GM10266 (cell line): ENCODE measurements around the gene POU6F2.

Experiments used
- DNase-seq: peaks from one replicate; pipeline ENCODE4 v3.0.0; 2012; ENCODE audit errors: extremely low spot score
- TF ChIP-seq, protein P1 (sequence below): IDR thresholded peaks from 2 replicates; pipeline ENCODE4 v1.5.1; 2012; ENCODE audit warnings: mild to moderate bottlenecking, low read depth; ENCODE audit not compliant: control insufficient read depth, insufficient read depth; ENCODE audit errors: missing control alignments

POU6F2 gene

DNA sequence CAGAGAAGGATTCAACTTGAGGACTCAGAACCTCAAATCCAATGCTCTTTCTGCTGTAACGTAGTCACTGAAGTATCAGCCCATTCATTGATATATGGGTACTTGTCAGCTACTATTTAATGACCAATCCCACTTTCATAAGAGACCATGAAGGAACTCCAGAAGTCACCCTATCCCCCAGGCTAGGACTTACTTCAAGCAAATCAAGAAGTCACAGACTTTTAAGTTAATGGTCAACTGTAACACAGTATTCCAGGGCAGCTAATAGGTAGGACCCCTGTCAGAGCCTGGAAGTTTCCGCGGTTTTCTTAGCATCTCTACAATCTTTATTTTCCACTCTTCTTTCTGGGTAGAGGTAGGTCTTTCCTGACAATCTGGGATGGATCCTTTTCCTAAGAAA lies 269.9 kb downstream of the POU6F2 start:
- DNase-seq = no peak
- TF ChIP-seq, protein P1, sequence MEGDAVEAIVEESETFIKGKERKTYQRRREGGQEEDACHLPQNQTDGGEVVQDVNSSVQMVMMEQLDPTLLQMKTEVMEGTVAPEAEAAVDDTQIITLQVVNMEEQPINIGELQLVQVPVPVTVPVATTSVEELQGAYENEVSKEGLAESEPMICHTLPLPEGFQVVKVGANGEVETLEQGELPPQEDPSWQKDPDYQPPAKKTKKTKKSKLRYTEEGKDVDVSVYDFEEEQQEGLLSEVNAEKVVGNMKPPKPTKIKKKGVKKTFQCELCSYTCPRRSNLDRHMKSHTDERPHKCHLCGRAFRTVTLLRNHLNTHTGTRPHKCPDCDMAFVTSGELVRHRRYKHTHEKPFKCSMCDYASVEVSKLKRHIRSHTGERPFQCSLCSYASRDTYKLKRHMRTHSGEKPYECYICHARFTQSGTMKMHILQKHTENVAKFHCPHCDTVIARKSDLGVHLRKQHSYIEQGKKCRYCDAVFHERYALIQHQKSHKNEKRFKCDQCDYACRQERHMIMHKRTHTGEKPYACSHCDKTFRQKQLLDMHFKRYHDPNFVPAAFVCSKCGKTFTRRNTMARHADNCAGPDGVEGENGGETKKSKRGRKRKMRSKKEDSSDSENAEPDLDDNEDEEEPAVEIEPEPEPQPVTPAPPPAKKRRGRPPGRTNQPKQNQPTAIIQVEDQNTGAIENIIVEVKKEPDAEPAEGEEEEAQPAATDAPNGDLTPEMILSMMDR = no peak

DNA sequence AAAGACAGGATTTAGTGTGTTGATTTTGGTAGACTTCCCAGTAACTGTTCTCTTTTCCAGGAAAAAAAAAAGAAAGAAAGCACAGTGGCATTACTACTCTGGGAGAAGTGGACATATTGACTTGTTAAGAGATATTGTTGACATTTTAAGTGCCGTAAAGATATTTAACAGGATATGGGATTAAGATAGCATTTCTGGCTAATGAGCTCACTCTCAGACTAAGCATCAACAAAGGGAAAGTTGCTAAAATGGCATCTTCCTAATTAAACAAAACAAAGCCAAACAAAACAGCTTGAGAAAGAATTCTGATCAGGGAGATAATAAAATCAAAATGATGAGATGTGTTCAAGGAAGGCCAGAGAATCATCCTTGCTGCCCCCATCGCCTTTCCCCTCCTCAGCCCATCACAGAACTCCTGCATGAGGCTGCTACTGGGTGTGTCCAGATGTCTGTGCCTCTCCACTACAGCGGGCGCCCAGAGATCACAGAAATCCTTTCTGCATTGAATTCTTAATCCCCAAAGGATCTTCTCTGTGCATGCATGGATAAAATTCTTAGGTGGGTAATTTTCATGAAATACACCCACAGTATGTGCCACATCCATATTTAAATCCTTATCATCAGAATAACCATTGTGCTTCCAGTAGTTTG lies 270.5 kb downstream of the POU6F2 start:
- DNase-seq = no peak
- TF ChIP-seq, protein P1 = no peak

DNA sequence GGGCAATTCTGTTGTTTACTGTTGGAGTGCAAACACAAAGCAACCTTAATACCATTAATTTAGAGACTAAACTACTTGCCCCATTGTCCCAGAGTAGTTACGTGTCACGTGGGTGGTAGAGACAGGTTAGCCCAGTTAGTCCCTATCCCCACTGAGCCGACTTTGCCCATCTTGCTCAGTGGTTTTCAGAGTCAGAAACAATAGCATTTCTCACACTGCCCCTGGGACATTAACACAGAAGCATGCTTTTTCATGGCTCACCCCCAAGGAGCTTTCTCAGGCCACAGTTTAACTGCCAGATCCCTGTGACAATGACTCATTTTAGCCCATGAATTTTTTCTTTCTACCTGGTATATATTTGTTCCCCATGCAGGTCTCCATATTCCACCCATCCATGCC lies 271.0 kb downstream of the POU6F2 start:
- TF ChIP-seq, protein P1 = no peak
- DNase-seq = no peak

DNA sequence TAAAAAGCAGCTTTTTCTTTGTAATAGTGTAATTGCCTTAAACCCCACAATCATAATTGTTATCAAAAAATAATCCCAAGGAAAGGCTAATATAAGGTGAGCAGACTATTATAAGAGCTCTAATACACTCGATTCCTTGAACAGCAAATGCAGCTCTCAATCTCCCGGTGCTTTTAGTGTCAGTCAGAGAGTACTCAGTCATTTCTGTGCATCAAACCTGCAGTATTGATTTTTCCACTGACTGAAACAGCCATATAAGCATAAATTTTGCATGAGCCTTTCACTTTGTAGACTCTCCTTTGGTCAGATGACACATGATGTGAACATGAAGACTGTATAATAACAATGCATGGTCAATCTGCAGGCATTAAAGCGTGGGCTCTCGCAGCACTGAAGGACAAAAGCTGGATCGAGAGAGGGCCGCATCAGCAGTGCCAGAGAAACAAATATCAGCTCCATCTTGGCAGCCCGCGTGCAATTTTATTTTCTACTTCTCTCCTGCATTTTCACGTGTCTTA lies 272.0 kb downstream of the POU6F2 start:
- no peak for DNase-seq
- TF ChIP-seq, protein P1 = no peak

DNA sequence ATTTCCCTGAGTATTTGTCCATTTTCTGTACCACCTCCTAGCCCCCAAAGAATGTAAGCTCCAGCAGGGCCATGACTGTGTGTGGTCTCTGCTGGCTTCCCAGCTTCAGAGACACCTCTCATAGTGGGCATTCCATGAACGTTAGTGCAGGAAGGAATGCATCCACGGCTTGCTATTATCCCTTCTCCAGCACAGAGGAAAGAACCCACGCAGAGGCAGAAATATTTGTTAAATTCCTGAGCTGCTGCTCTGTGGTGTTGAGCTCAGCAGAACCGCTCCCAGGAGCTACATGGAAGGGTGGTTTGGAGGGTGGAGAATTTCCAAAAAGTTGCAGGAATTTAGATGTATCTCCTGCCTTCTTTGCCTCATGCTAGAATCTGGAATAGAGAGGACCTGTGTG lies 275.2 kb downstream of the POU6F2 start:
- DNase-seq = no peak
- TF ChIP-seq, protein P1 = no peak

DNA sequence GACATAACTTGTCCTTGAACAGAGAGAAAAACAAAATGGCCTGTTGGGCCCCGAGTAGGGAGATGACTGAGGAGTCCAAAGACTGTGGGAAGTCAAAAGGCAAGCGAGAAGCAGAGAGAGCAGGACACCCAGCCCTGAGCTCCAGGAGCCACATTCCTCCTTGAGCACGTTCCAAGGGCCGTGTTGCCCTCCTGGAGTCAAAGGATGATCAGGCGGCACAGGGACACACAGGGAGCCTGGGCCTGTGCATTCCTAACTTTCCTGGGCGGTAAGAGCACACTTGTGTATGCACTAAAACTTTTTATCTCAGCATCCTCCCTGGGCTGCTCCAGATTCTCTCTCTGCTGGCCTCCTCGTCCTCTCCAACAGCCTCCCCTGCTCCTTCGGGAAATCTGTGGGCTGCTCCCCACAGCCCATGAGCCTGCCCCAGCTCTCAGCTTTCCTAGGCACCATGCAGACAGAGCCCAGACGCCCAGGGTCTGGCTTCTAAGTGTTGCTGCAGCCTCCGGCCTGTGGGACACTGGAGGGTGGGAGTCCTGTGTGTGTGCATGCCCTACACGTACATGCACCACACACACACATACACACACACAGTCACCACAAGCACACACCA lies 281.8 kb downstream of the POU6F2 start:
- TF ChIP-seq, protein P1 = no peak
- no peak for DNase-seq

DNA sequence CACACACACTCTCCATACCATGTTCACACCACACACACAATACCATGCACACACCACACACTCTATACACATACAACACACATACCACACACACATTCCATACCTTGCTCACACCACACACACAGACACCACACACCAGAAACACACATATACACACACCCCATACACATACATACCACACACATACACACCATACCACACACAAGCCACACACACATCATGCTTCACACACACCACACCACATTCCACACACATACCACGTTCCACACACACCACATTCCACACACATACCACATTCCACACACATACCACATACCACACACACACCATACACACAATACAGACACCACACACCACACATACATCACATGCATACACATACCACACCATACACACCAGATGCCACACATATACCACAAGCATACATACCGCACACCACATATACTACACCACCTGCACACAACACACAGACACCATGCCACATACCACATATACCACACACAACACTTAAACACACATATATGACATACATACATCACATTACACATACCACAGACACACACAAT lies 282.7 kb downstream of the POU6F2 start:
- DNase-seq = no peak
- TF ChIP-seq, protein P1 = no peak
